ENCODE results near the gene PKN1. TPM values are rescaled to one million over a fixed set of nuclear protein-coding genes. Genes with fewer than 3 reads are reported as not detected.
A peak's percentile ranks its signal among the peaks of the same experiment; 100 is the strongest.

The PKN1 gene
- total and polyA plus RNA-seq, 4 donors, result 84.3 to 197 (median 121) TPM

GRCh38 chr19:14411938-14412245, 21.2 kb upstream of the PKN1 start:
- H3K9ac ChIP-seq (ENCODE audit: insufficient read depth in 1 of 2, low read length in 2 of 2), result no peak overlapping the region
- H3K27me3 ChIP-seq (ENCODE audit: control insufficient read depth in 3 of 3, insufficient read depth in 3 of 3, low read length in 2 of 3), result no peaks in the 10 kb centered on the region
- no peaks in the 10 kb centered on the region for H3K9me3 ChIP-seq (ENCODE audit: control insufficient read depth in 4 of 4, insufficient read depth in 3 of 4, low read length in 3 of 4)
- H3K4me3 ChIP-seq, result no peak overlapping the region
- H3K27ac ChIP-seq (ENCODE audit: low read depth in 1 of 2, low read length in 1 of 2), result no peak overlapping the region
- H3K36me3 ChIP-seq (ENCODE audit: control insufficient read depth in 4 of 4, insufficient read depth in 4 of 4, low read length in 4 of 4), result peaks cover 21 to 73% (median 36%) of the 10 kb centered on the region in 4 donors
- no peak for TF ChIP-seq CTCF (IDR thresholded peaks at IDR 0.05; ENCODE audit: control extremely low read depth, extremely low read depth)
- WGBS, 2 donors, result 93 to 94% methylated on average over 8 of the region's 8 CpGs
- H3K4me1 ChIP-seq (ENCODE audit: control insufficient read depth in 5 of 5, insufficient read depth in 5 of 5, low read length in 5 of 5), result peaks cover 0 to 13% (median 8%) of the 10 kb centered on the region in 5 donors
- ATAC-seq (ENCODE audit: insufficient read depth, low FRiP score) (no peak), DNase-seq (no peak)

GRCh38 chr19:14412324-14412995, 20.6 kb upstream of the PKN1 start:
- H3K4me1 ChIP-seq (ENCODE audit: control insufficient read depth in 5 of 5, insufficient read depth in 5 of 5, low read length in 5 of 5), result peaks cover 0 to 16% (median 11%) of the 10 kb centered on the region in 5 donors
- H3K36me3 ChIP-seq (ENCODE audit: control insufficient read depth in 4 of 4, insufficient read depth in 4 of 4, low read length in 4 of 4), result peaks cover 21 to 70% (median 36%) of the 10 kb centered on the region in 4 donors
- DNase-seq (no peak), ATAC-seq (ENCODE audit: insufficient read depth, low FRiP score) (no peak)
- H3K9ac ChIP-seq (ENCODE audit: insufficient read depth in 1 of 2, low read length in 2 of 2), result no peak overlapping the region
- no peak overlapping the region for H3K4me3 ChIP-seq
- WGBS, 2 donors, result 89 to 90% methylated on average over 24 to 25 of the region's 25 CpGs
- TF ChIP-seq CTCF (IDR thresholded peaks at IDR 0.05; ENCODE audit: control extremely low read depth, extremely low read depth), result no peak
- H3K27me3 ChIP-seq (ENCODE audit: control insufficient read depth in 3 of 3, insufficient read depth in 3 of 3, low read length in 2 of 3), result no peaks in the 10 kb centered on the region
- H3K9me3 ChIP-seq (ENCODE audit: control insufficient read depth in 4 of 4, insufficient read depth in 3 of 4, low read length in 3 of 4), result no peaks in the 10 kb centered on the region
- H3K27ac ChIP-seq (ENCODE audit: low read depth in 1 of 2, low read length in 1 of 2), result no peak overlapping the region

- no peak for DNase-seq
- peaks cover 19 to 63% (median 33%) of the 10 kb centered on the region in 4 donors for H3K36me3 ChIP-seq (ENCODE audit: control insufficient read depth in 4 of 4, insufficient read depth in 4 of 4, low read length in 4 of 4)
- WGBS, 2 donors, result 87 to 88% methylated on average over 15 of the region's 15 CpGs
These were observed 20.0 kb upstream of the PKN1 start for GRCh38 chr19:14412996-14413692.

More at GRCh38 chr19:14412996-14413692, 20.0 kb upstream of the PKN1 start:
- H3K27me3 ChIP-seq (ENCODE audit: control insufficient read depth in 3 of 3, insufficient read depth in 3 of 3, low read length in 2 of 3), result no peaks in the 10 kb centered on the region
- H3K9me3 ChIP-seq (ENCODE audit: control insufficient read depth in 4 of 4, insufficient read depth in 3 of 4, low read length in 3 of 4), result no peaks in the 10 kb centered on the region
- ATAC-seq (ENCODE audit: insufficient read depth, low FRiP score), result no peak
- TF ChIP-seq CTCF (IDR thresholded peaks at IDR 0.05; ENCODE audit: control extremely low read depth, extremely low read depth), result no peak
- peak overlapping the region in 1 of 2 donors; percentile 26 for H3K9ac ChIP-seq (ENCODE audit: insufficient read depth in 1 of 2, low read length in 2 of 2)
- peaks cover 2 to 18% (median 11%) of the 10 kb centered on the region in 5 donors for H3K4me1 ChIP-seq (ENCODE audit: control insufficient read depth in 5 of 5, insufficient read depth in 5 of 5, low read length in 5 of 5)
- no peak overlapping the region for H3K27ac ChIP-seq (ENCODE audit: low read depth in 1 of 2, low read length in 1 of 2)
- H3K4me3 ChIP-seq, result no peak overlapping the region

Data from lung (tissue), 12 donors.